Caco-2 (cell line): Measurements from ENCODE around the gene LZTS2. TPM values are rescaled to one million over a fixed set of nuclear protein-coding genes. Genes with fewer than 3 reads are reported as not detected.

ENCODE experiments used
- BruUV-seq: library from RNA; stranded (reverse); fragments of 400-500 nt; replicated peaks from 2 replicates; lab custom pipeline; 2021; lab: Mats Ljungman, UMichigan
- CTCF ChIA-PET: fragments of 300-600 bp; sonication (Branson Sonifier 250); formaldehyde crosslinking; loops from one replicate; lab custom pipeline; 2022; ENCODE audit warnings: antibody characterized with exemption; lab: Charles Lee
- POLR2A ChIA-PET: fragments of 300-600 bp; sonication (Branson Sonifier 250); formaldehyde crosslinking; loops from one replicate; lab custom pipeline; 2022; ENCODE audit warnings: antibody characterized with exemption; lab: Charles Lee
- DNase-seq, 2 experiments: peaks; one replicate each; pipeline versions ENCODE4 v3.0.0 to v3.0.0-alpha.2; 2020 to 2022
- H3K27me3 ChIP-seq: replicated peaks from 2 replicates; pipeline ENCODE4 v1.6.0; 2011; ENCODE audit warnings: low read length; ENCODE audit not compliant: control insufficient read depth, insufficient read depth
- H3K36me3 ChIP-seq: 2 replicates; pipeline ENCODE4 v1.5.1; 2011; ENCODE audit warnings: low read length; ENCODE audit not compliant: control insufficient read depth, insufficient read depth
- H3K4me1 ChIP-seq: fragments of 250-450 bp; sonication (Bioruptor Pico); 2 replicates; pipeline ENCODE4 v1.5.1; 2020; ENCODE audit warnings: mild to moderate bottlenecking
- H3K4me3 ChIP-seq: 2 replicates; pipeline ENCODE4 v1.5.1; 2011; ENCODE audit warnings: low read depth, mild to moderate bottlenecking, control low read depth, low read length
- H3K9me3 ChIP-seq: fragments of 250-450 bp; sonication (Bioruptor Pico); 2 replicates; pipeline ENCODE4 v1.5.1; 2020; ENCODE audit warnings: mild to moderate bottlenecking, moderate library complexity
- H3K27ac Mint-ChIP-seq: one replicate; pipeline ENCODE4 v1.8.0; 2022; ENCODE audit warnings: mixed read lengths; ENCODE audit not compliant: unreplicated experiment
- H3K27me3 Mint-ChIP-seq: one replicate; pipeline ENCODE4 v1.8.0; 2022; ENCODE audit warnings: mixed read lengths; ENCODE audit not compliant: insufficient read depth, unreplicated experiment
- H3K36me3 Mint-ChIP-seq: one replicate; pipeline ENCODE4 v1.8.0; 2022; ENCODE audit warnings: mild to moderate bottlenecking, mixed read lengths; ENCODE audit not compliant: insufficient read depth, unreplicated experiment
- H3K4me1 Mint-ChIP-seq: one replicate; pipeline ENCODE4 v1.8.0; 2022; ENCODE audit warnings: low read depth, mixed read lengths; ENCODE audit not compliant: unreplicated experiment
- H3K4me3 Mint-ChIP-seq: one replicate; pipeline ENCODE4 v1.8.0; 2022; ENCODE audit warnings: mild to moderate bottlenecking, moderate library complexity, mixed read lengths; ENCODE audit not compliant: unreplicated experiment
- H3K9me3 Mint-ChIP-seq: one replicate; pipeline ENCODE4 v1.8.0; 2022; ENCODE audit warnings: mixed read lengths; ENCODE audit not compliant: unreplicated experiment
- intact Hi-C: fragments of 100-400 bp; cut with micrococcal nuclease; formaldehyde crosslinking; loops from one replicate; pipeline ENCODE4 v1.10.0; 2022; ENCODE audit not compliant: unreplicated experiment
- total RNA-seq: library from RNA; stranded (reverse); gene quantifications from 2 replicates; pipeline ENCODE4 v1.2.3, GENCODE V29; 2022
- TF ChIP-seq, protein P1 (sequence below), 2 experiments: fragments of 200-600 bp in 1 of 2; IDR thresholded peaks; 1 replicate in 1 of 2; 2 replicates in 1 of 2; pipeline versions ENCODE4 v1.5.1 to v1.8.0; 2011 to 2022; ENCODE audit warnings: antibody characterized with exemption in 1 of 2, control low read depth in 1 of 2, inconsistent platforms in 1 of 2, low read depth in 1 of 2, low read length in 1 of 2, mild to moderate bottlenecking in 1 of 2, moderate library complexity in 1 of 2; ENCODE audit not compliant: insufficient read depth in 1 of 2, severe bottlenecking in 1 of 2, unreplicated experiment in 1 of 2

LZTS2 gene
- total RNA-seq, 1 experiment from 2014 or later: 53.3 TPM

DNA sequence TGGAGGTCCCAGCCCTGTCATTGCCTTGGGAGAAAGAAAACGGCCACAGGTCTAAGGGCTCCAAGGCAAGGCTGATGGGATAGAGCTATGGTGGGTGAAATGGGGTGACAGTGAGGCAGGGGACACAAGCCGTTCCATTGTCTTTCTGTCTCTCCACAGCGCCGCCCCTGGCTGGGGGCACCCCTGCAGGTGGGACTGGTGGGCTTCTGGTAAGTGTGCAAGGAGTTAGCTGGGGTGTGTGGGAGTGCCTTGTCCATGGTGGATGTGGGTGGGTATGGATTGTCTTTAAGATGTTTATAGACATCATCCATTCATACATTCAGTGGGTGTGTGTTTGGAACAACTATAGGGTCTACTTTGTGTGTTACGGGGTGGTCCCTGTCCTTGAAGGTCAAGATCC, 38.9 kb downstream of the LZTS2 start:
- H3K27me3 ChIP-seq: no peaks in the 10 kb centered on the region
- DNase-seq: no peak

DNA sequence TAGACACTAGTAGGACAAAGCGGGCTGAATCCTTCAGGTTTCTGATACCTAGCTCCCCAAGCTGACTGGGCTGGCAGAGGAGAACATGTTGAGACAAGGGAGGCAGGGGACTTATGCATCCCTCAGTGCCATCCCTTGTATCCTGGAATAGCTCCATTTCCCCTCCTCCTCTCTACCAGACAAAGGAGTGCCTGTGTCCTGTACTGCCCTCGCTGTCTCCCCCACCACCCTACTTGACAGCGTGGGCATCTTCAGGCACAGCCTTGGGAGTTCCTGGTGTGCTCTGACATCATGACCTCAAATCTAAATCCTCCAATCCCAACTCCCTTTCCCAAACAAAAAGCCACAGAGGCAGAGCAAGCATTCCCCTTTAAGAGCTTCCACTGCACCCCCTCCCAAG, 40.5 kb downstream of the LZTS2 start:
- Mint-ChIP-seq H3K9me3 (no peaks in the 10 kb centered on the region), H3K27me3 (no peaks in the 10 kb centered on the region), H3K36me3 (no peaks in the 10 kb centered on the region), H3K4me1 (peaks cover 14% of the 10 kb centered on the region), H3K27ac (no peak overlapping the region), H3K4me3 (no peak overlapping the region)
- no TSS peak for BruUV-seq
- POLR2A ChIA-PET: no interaction called here
- Histone ChIP-seq H3K4me3 (no peak overlapping the region), H3K9me3 (no peaks in the 10 kb centered on the region), H3K4me1 (peaks cover 28% of the 10 kb centered on the region), H3K36me3 (no peaks in the 10 kb centered on the region), H3K27me3 (no peaks in the 10 kb centered on the region)
- intact Hi-C loops: loop anchor here (2.0 kb wide), 1 partner anchor 21 kb away; no protein-coding TSS in a partner anchor
- TF ChIP-seq, protein P1, sequence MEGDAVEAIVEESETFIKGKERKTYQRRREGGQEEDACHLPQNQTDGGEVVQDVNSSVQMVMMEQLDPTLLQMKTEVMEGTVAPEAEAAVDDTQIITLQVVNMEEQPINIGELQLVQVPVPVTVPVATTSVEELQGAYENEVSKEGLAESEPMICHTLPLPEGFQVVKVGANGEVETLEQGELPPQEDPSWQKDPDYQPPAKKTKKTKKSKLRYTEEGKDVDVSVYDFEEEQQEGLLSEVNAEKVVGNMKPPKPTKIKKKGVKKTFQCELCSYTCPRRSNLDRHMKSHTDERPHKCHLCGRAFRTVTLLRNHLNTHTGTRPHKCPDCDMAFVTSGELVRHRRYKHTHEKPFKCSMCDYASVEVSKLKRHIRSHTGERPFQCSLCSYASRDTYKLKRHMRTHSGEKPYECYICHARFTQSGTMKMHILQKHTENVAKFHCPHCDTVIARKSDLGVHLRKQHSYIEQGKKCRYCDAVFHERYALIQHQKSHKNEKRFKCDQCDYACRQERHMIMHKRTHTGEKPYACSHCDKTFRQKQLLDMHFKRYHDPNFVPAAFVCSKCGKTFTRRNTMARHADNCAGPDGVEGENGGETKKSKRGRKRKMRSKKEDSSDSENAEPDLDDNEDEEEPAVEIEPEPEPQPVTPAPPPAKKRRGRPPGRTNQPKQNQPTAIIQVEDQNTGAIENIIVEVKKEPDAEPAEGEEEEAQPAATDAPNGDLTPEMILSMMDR (IDR thresholded peaks at IDR 0.05; ENCODE audit: insufficient read depth in 1 of 2, low read depth in 1 of 2, low read length in 1 of 2, severe bottlenecking in 1 of 2, unreplicated experiment in 1 of 2): no peak
- no peak for DNase-seq
- CTCF ChIA-PET: interaction anchor here (1.4 to 1.6 kb wide), 2 partner anchors 42 to 102 kb away, joined by 4 to 10 read pairs; no protein-coding TSS in a partner anchor

More for the DNA sequence above, 38.9 kb downstream of the LZTS2 start:
- no peak overlapping the region for H3K27ac Mint-ChIP-seq
- CTCF ChIA-PET: interaction anchor here (2.0 kb wide), 1 partner anchor 104 kb away, joined by 5 read pairs; no protein-coding TSS in a partner anchor
- Histone ChIP-seq H3K4me1 (peaks cover 37% of the 10 kb centered on the region), H3K36me3 (no peaks in the 10 kb centered on the region), H3K4me3 (no peak overlapping the region), H3K9me3 (no peaks in the 10 kb centered on the region)
- H3K36me3 Mint-ChIP-seq: no peaks in the 10 kb centered on the region
- H3K4me1 Mint-ChIP-seq: peaks cover 14% of the 10 kb centered on the region
- no TSS peak for BruUV-seq
- H3K9me3 Mint-ChIP-seq: no peaks in the 10 kb centered on the region
- no peaks in the 10 kb centered on the region for H3K27me3 Mint-ChIP-seq
- POLR2A ChIA-PET: no interaction called here
- H3K4me3 Mint-ChIP-seq: no peak overlapping the region
- TF ChIP-seq, protein P1 (IDR thresholded peaks at IDR 0.05; ENCODE audit: insufficient read depth in 1 of 2, low read depth in 1 of 2, low read length in 1 of 2, severe bottlenecking in 1 of 2, unreplicated experiment in 1 of 2): no peak
- intact Hi-C loops: no loop called here

DNA sequence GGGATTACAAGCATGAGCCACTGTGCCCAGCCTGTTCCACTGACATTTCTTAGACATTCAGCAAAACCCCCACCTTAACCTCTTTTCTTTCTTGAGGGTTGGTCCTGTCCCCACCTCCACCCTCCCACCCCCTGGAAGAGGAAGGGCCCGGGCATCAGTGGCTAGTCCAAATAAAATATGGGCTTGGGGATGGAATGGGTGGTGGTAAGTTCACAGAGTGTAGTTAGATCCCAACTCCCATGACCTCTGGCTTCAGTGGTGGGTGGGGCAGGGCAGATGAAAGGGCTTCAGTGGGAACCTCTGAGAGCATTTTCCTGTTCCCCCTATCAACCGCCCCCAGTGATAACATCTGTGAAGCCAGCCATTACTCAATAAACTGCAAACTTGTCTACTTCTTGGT, 41.2 kb downstream of the LZTS2 start:
- POLR2A ChIA-PET: interaction anchor here (1.0 to 1.3 kb wide), 2 partner anchors 9 to 25 kb away, joined by 3 to 12 read pairs; no protein-coding TSS in a partner anchor
- Mint-ChIP-seq H3K27ac (no peak overlapping the region), H3K4me3 (no peak overlapping the region), H3K27me3 (no peaks in the 10 kb centered on the region), H3K36me3 (no peaks in the 10 kb centered on the region), H3K4me1 (peaks cover 14% of the 10 kb centered on the region), H3K9me3 (no peaks in the 10 kb centered on the region)
- TF ChIP-seq, protein P1 (IDR thresholded peaks at IDR 0.05; ENCODE audit: insufficient read depth in 1 of 2, low read depth in 1 of 2, low read length in 1 of 2, severe bottlenecking in 1 of 2, unreplicated experiment in 1 of 2): no peak
- H3K9me3 ChIP-seq: no peaks in the 10 kb centered on the region
- no peak for DNase-seq
- peaks cover 24% of the 10 kb centered on the region for H3K4me1 ChIP-seq
- CTCF ChIA-PET: interaction anchor here (0.6 to 3.1 kb wide), 15 partner anchors 10 to 314 kb away, joined by 3 to 43 read pairs (median 10); partner anchors contain the start of genes PDZD7 and SFXN3
- H3K36me3 ChIP-seq: no peaks in the 10 kb centered on the region
- no peak overlapping the region for H3K4me3 ChIP-seq
- no peaks in the 10 kb centered on the region for H3K27me3 ChIP-seq
- intact Hi-C loops: loop anchor here (1.0 to 2.0 kb wide), 6 partner anchors 9 to 101 kb away; no protein-coding TSS in a partner anchor
- no TSS peak for BruUV-seq
